ENCODE results near the gene CCN5.
A peak's percentile ranks its signal among the peaks of the same experiment; 100 is the strongest.

CCN5 gene

DNA sequence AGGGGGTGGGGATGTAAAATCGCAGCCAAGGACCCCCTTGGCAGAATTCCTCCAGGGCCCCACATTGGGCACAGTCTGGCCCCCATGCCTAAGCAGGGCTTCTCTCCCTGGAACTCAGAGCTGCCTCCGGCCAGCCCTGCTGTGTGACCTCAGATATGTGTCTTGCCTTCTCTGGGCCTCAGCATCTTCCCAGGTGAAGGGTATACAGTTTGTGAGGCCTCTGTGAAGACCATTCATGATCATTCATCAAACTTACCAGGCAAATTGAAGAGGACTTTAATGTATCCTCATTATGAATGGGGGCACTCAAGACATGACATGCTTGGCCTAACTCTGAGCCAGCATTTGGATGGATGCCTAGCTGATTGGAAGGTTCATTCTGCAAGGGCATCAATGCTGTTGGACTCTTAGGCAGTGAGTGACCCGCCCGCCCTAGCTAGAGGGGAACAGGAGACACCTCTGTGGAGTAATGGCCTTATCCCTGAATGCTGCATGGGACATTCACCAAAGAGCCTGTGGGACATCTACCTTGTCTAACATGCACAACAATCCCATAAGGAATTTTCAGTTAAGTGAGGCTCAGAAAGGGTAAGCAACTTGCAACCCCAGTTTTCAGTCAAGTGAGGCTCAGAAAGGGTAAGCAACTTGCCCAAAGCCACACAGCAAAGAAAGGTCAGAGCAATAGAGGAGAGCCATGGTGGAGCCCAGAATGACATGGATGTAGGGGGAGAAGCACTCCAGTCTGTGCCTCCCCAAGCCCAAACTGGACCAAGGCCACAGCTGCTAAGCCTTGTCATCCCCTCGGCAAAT lies 535 bp downstream of the CCN5 start:
- no peak for DNase-seq (ENCODE audit: low read depth in 3 of 3)

DNA sequence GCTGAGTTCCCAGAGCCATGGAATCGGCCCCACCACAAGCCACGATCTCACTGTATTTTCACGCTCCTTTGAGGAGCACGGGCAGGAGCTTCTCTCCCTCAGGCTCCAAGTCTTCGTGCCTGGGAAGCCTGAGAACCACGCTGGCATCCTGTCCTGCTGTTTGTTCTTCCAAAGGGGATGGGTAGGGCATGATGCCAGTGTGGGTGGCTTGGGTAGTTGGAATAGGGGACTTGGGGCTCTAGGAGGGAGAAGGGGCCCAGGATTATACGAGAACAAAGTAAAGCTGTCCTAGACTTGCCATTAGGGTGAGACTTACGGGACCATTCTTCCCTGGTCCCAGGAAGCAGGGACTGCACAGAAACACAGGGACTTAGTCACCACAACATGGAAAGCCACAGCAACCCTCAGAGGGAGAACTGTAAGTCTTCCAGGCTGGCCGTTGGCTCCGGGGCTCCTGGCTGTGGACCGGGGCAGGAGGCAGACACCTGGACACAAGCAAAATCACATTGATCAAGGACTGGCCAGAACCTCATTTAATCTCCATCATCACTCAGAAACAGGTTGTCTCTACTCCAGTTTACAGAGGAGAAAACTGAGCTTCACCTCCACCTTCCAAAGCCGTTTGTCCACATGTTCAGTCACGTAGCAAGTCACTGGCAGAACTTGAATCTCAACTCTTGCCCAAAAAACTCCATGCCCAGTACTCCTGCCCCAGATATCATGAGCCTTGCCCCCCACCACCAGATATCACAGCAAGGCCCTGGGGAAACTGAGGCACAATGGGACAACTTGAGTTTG lies 1.3 kb downstream of the CCN5 start:
- DNase-seq (ENCODE audit: low read depth in 3 of 3) = no peak

DNA sequence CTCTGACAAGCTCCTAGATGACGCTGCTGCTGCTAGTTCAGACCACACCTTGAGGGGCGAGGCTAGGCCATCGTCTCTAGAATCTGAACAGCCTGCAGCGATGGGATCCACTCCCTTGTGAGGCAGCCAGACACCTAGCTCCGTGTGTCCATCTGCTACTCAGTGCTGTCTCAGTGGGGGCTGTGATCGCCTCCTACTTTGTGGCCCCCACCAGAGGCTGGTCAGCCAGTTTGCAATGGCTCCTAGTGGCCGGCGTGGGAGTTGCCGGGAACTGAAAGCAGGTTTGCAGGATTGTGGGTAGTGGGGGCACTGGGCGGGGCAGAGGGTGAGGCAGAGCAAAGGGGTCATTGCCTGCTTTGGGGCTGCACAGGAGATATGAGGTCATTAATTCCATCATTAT lies 2.8 kb downstream of the CCN5 start:
- DNase-seq (ENCODE audit: low read depth in 3 of 3) = no peak

DNA sequence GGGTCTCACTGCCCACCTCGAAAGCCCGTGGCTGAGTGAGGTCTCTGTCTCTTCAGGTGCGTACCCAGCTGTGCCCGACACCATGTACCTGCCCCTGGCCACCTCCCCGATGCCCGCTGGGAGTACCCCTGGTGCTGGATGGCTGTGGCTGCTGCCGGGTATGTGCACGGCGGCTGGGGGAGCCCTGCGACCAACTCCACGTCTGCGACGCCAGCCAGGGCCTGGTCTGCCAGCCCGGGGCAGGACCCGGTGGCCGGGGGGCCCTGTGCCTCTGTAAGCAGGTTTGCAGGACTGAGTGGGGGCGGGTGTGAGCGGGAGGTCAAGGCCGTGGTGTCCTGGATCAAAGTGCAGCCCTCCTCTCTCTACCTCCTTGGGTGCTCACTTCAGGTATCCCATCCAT lies 4.7 kb downstream of the CCN5 start:
- no peak for DNase-seq (ENCODE audit: low read depth in 3 of 3)

DNA sequence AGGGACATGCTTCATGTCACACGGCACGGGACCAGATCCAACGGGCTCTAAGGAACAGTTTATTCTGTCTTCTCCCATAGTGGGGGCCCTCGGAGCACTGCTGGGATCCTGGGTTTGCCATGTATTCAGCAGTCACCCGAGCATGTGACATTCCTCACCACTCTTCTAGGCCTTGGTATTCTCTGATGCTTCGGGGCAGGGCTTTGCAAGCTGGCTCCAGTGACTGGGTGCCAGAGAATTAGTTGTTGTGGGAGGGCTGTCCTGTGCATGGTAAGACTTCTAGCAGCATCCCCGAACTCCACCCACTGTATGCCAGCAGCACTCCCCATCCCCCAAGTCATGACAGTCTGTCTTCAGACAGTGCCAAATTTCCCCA lies 5.4 kb downstream of the CCN5 start:
- DNase-seq (ENCODE audit: low read depth in 3 of 3) = no peak

DNA sequence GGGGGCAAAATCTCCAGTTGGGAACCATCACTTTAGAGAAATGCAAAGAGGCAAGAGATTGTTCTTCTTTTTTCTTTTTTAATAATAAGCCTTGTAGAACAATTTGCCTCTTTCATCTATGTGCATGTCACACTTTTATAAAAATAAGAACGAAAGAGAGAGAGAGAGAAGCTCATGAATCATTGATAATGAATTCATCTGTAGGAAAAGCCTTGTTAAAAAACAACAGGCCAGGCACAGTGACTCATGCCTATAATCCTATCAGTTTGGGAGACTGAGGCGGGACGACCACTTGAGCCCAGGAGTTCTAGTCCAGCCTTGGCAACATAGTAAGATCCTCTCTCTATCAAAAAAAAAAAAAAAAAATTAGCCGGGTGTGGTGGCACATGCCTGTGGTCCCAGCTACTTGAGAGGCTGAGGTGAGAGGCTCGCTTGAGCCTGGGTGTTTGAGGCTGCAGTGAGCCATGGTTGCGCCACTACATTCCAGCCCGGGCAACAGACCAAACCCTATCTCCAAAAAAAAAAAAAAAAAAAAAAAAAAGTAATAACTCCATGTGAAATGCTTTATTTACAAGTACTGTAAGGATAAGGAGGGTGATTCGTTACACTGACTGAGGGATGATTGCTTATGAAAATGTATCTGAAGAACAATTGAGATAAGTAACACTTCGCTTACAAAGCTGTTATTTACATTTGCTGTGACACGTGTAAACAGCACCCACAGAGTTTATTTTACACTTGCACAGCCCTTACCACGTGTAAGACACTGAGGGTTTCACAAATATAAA lies 6.0 kb downstream of the CCN5 start:
- no peak for DNase-seq (ENCODE audit: low read depth in 3 of 3)

DNA sequence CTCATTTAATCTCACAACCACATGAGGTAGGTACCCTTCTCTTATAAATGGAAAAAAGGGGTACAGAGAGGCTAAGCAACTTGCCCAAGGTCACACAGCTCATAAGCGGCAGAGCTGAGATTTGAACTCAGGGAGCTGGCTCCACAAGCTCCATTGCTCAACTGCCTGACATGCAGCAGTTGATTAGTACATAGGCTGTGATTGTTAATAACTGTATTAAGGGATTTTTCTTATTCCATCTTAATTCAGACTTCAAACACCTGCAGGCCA lies 6.6 kb downstream of the CCN5 start:
- DNase-seq (ENCODE audit: low read depth in 3 of 3) = no peak

DNA sequence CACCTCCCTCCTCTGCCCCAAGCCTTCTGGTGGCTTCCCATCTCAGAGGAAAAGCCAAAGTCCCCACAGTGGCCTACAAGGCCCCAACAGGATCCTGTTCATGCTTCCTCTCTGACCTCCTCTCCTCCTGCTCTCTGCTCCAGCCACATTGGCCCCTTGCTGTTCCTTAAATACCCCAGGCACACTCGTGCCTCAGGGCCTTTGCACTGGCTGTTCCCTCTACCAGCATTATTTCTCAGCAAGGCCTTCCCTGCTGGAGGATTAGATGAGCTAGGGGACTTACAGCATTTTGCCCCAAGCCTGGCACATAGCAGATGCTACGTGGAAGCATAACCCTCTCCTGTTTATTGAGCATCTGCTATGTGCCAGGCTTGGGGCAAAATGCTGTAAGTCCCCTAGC lies 7.8 kb downstream of the CCN5 start:
- DNase-seq (ENCODE audit: low read depth in 3 of 3) = no peak

DNA sequence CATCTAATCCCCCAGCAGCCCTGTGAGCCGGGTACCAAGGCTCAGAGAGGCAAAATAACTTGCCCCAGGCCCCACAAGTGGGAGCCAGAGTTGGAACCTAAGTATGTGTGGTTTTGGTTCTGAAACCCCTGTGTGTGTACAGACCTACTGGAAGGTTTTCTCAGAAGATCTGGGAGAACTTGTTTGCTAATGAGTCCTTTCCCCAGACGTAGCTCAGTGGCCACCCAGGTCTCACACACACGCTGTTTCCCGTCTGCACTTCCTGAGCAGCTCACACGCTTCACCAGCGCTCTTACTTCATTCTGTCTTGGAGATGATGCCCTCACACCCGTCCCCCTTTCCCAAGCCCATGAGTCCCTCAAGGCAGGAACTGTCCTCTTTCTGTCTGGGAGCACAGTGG lies 8.2 kb downstream of the CCN5 start:
- no peak for DNase-seq (ENCODE audit: low read depth in 3 of 3)

DNA sequence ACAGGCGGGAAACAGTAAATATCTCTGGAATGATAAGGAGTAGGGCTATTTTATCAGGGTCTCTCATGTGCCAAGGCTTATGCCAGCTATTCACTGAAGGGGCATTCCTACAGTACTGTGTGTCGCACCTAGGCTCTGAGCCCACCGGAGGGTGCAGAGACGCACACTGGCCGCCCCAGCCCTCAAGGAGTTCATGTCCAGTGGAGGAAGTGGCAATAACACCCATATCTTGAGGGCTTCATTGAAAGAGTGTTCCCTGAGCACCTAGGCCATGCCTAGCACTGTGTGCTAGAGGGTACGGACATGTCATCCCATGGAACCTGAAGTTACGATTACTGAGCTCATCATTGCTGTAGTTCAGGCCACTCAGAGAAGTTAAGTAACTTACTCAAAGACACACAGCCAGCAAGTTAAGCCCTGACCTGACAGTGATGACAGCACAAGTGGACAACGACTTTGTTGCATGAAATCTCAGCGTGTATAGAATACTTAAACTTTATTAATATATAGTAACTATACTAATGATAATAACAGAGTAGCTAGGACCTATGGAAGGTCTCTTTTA lies 8.7 kb downstream of the CCN5 start:
- DNase-seq (ENCODE audit: low read depth in 3 of 3) = no peak

DNA sequence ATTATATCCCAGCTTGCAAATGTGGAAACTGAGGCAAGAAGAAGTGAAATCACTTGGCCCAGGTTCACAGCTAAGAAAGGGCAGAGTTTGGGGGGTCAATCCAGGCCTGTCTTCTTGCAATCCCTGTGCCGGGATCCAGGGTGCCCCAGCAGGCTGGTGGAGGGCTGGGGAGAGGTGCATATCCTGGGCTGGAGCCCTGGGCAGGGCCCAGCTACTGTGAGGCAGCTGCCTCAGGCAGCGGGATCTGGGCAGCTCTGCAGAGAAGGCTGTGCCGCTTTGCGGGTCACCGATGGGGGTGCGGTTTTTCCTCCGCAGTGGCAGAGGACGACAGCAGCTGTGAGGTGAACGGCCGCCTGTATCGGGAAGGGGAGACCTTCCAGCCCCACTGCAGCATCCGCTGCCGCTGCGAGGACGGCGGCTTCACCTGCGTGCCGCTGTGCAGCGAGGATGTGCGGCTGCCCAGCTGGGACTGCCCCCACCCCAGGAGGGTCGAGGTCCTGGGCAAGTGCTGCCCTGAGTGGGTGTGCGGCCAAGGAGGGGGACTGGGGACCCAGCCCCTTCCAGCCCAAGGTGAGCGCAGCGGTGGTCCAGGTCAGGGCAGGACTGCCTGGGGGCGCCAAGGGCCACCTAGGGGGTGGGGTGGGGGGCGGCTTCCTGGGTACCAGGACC lies 9.4 kb downstream of the CCN5 start:
- DNase-seq (ENCODE audit: low read depth in 3 of 3) = no peak

DNA sequence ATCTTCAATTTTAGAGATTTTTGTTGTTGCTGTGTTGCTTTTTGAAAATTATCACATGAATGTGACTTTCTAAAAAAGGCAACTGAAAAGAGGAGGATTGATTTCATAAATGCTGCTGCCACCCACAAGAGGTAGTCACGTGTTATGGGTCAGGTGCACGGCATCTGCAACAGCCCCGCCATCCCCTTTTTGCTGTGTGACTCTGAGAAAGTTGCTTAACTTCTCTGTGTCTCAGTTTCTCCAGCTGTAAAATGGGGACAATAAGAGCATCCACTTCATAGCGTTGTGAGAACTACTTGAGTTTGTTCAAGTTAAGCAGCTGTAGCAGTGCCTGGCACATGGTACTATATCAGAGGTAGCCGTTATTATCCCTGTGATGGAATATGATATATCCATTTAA lies 10.7 kb downstream of the CCN5 start:
- DNase-seq (ENCODE audit: low read depth in 3 of 3) = no peak

DNA sequence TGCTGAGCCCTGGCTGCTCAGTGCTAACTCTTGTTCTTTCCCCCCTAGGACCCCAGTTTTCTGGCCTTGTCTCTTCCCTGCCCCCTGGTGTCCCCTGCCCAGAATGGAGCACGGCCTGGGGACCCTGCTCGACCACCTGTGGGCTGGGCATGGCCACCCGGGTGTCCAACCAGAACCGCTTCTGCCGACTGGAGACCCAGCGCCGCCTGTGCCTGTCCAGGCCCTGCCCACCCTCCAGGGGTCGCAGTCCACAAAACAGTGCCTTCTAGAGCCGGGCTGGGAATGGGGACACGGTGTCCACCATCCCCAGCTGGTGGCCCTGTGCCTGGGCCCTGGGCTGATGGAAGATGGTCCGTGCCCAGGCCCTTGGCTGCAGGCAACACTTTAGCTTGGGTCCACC lies 11.9 kb downstream of the CCN5 start:
- DNase-seq (ENCODE audit: low read depth in 3 of 3) = no peak

DNA sequence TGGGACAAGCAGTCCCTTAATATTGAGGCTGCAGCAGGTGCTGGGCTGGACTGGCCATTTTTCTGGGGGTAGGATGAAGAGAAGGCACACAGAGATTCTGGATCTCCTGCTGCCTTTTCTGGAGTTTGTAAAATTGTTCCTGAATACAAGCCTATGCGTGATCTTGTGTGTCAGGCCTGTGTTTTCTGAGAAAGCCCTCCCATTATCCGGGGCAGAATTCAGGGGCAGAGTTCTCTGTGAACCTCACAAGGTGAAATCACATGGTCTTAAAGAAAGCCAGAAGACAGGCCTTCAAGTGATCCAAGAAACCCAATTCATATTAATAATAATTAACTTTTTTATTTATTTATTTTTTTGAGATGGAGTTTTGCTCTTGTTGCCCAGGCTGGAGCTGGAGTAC lies 12.5 kb downstream of the CCN5 start:
- DNase-seq (ENCODE audit: low read depth in 3 of 3) = no peak

DNA sequence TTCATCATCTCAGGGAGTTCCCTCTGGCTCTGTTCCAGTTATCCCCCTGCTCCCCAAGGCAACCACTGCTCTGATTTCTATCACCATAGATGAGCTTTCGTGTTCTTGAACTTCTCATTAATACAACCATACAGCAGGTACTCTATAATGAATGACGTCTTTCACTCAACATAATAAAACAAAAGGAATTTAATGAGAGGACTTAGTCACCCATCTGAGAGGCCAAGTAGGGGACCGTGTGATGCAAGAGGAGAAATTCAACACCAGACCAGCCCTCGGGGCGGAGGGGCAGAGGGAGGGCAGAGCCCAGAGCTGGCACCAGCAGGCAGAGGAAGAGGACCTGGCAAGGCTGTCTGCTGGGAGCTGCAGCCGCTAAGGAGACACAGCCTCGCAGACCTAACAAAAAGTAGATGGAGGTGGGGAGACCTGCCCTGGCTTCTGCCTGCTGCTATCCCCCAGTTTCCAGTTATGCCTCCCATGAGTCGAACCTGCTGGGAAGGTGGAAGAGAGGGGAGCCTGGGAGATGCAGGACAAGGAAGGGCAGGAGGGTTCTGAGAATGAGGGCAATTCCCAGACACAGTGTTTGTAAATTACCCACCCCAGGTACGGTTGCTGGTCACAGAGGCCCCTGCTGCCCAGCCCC lies 13.8 kb downstream of the CCN5 start:
- no peak for DNase-seq (ENCODE audit: low read depth in 3 of 3)

DNA sequence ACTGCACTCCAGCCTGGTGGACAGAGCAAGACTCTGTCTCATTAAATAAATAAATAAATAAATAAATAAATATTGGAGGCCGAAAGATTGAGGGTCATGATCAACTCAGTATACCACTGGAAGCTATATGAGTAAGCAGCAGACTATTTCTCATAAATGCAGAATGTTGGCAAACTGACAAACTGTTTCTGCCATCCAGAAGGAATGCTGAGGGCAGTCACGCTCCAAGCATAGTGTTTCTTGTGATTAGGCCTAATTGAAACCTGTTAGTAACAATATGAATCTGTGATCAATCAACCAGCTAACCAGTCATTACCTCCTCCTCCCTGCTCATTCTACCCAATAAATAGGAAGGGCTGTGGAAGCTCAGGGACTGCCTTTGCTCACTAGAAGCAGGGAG lies 15.3 kb downstream of the CCN5 start:
- DNase-seq (ENCODE audit: low read depth in 3 of 3) = no peak

DNA sequence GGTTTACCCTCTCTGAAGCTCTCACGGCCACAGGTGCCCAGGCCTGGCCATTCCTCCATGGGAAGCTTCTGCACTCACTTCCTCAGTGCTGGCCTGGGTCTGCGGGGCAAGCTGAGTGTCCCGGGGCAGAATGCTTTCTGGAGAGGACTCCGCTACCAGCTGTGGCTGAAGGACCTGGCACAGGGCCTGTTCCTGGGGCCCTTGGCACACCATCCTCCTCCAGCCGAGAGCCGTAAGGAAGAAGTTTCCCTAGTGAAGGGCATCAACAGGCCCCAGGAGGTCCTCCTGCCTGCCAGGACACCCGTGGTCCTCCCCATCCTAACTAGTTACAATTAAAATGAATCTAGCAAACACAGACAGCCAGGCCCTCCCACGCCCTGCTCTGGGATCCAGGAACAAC lies 16.5 kb downstream of the CCN5 start:
- no peak for DNase-seq (ENCODE audit: low read depth in 3 of 3)

DNA sequence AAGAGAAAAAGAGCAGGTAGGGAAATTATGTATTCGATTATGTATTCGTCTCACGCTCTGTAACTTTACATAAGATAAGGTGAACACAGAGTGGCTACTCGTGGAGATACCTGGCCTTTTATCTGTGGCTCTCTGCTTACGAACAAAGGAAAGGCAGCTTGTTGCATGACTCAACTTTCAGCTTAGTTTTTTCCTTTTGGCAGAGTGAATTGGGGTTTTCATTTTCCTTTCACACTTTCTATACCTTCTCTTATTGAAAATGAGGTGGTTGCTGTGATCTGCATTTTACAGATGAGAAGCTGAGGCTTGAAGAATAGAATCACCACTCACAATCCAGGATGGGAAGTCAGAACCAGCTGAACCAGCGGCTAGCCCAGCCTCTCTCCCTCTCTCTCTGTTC lies 17.2 kb downstream of the CCN5 start:
- DNase-seq (ENCODE audit: low read depth in 3 of 3) = no peak

DNA sequence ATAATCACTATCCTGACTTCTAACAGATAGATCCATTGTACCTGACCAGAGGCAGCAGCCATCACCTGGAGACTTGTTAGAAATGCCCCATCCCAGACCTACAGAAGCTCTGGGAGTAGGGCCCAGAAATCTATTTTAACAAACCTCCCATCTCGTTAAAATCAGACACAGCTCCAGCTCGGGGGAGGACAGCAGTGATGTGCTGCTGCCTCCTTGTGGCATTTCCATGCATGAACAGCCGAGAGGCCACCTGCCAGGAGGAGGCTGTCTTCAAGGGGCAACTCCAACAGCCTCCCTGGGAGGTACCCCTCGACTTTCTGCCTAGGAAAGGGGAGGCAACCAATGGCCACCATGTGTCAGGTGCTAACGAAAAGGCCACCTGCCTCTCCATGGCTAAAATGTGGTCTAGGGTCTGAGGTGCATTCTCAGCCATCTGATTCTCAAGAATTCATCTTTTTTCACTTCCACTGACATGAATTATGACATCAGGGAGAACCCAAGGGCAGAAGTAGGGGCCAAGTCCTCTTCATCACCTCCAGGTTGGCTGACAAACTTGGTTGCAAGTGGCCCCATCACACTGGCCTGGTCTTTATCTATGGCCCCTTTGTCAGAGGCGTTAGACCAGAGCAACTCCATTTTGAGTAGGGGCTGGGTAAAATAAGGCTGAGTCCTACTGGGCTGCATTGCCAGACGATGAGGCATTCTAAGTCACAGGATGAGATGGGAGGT lies 18.3 kb downstream of the CCN5 start:
- peak in 2 of 3 experiments; percentile 22 to 23 for DNase-seq (ENCODE audit: low read depth in 3 of 3)

DNA sequence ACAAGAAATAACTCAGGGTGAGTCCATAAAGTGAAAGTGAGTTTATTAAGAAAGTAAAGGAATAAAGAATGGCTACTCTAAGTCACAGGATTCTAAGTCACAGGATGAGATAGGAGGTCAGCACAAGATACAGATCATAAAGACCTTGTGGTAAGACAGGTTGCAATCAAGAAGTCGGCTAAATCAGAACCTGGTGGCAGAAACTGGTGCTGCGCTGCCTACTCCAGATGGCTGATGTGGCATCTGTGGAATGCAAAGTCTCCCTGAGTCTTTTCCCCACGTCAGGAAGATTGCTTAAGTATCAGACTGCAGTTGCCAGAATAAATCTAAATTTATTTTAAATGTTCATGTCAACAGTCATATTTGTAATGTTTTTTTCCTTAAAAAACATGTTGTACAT lies 19.8 kb downstream of the CCN5 start:
- no peak for DNase-seq (ENCODE audit: low read depth in 3 of 3)

DNA sequence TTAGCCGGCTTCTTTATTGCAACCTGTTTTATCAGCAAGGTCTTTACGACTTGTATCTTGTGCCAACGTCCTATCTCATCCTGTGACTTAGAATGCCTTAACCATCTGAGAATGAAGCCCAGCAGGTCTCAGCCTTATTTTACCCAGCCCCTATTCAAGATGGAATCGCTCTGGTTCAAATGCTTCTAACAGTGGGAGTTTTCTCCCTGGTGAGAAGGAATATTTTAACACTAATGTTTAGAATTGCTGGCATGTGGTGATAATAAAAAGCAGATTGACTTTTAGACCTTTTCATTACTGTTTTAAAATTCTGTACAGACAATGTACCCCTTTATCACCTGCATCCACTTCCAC lies 20.6 kb downstream of the CCN5 start:
- DNase-seq (ENCODE audit: low read depth in 3 of 3) = no peak

Data from stimulated activated CD4-positive, alpha-beta T cell treated with anti-CD3 and anti-CD28 coated beads, TNF-alpha, amount 100 ng/mL, for 4 hours (primary cell).